GM13977 (cell line): ENCODE results near the gene SRSF3.
"Not testable (repeated sequence)": the region's sequence is repeated elsewhere in the genome, so short reads cannot be mapped to it uniquely, and the experiment has no call there.

Source experiments
- DNase-seq: peaks from one replicate; pipeline ENCODE4 v3.0.0; 2012; ENCODE audit warnings: low spot score
- CTCF ChIP-seq: IDR thresholded peaks from 2 replicates; pipeline ENCODE4 v1.5.1; 2012; ENCODE audit warnings: mild to moderate bottlenecking, control low read depth; ENCODE audit not compliant: insufficient read depth; ENCODE audit errors: extremely low read depth, missing control alignments
- in situ Hi-C: fragments of 300-500 bp; cut with MboI; formaldehyde crosslinking; loops from one replicate; pipeline ENCODE4 v1.12.0; 2022; ENCODE audit warnings: low sequenced_read_pairs, low pct_unique_long_range_greater_than_20kb, mixed read lengths, inconsistent platforms; ENCODE audit not compliant: unreplicated experiment

Gene SRSF3

GRCh38 chr6:36609582-36609981 is 15.4 kb downstream of the SRSF3 start:
- in situ Hi-C loops = no loop called here
- no peak for DNase-seq
- no peak for TF ChIP-seq CTCF

GRCh38 chr6:36610041-36610955 is 16.1 kb downstream of the SRSF3 start:
- DNase-seq = no peak
- in situ Hi-C loops = loop anchor here (10.0 kb wide), 1 partner anchor 145 kb away; no protein-coding TSS in a partner anchor
- TF ChIP-seq CTCF = no peak

- TF ChIP-seq CTCF = no peak
- in situ Hi-C loops = loop anchor here (10.0 kb wide), 1 partner anchor 144 kb away; no protein-coding TSS in a partner anchor
- DNase-seq = no peak
Measured at GRCh38 chr6:36610956-36611336, 16.8 kb downstream of the SRSF3 start.

- DNase-seq = not testable (repeated sequence)
- in situ Hi-C loops = loop anchor here (10.0 kb wide), 1 partner anchor 143 kb away; no protein-coding TSS in a partner anchor
Measured at GRCh38 chr6:36611679-36612078, 17.5 kb downstream of the SRSF3 start.

GRCh38 chr6:36612101-36612625 is 18.0 kb downstream of the SRSF3 start:
- TF ChIP-seq CTCF = no peak
- no peak for DNase-seq
- in situ Hi-C loops = loop anchor here (10.0 kb wide), 1 partner anchor 143 kb away; no protein-coding TSS in a partner anchor

- no peak for DNase-seq
Measured at GRCh38 chr6:36613200-36613995, 19.2 kb downstream of the SRSF3 start.

More at GRCh38 chr6:36613200-36613995, 19.2 kb downstream of the SRSF3 start:
- no peak for TF ChIP-seq CTCF
- in situ Hi-C loops = loop anchor here (10.0 kb wide), 1 partner anchor 141 kb away; no protein-coding TSS in a partner anchor
